HG03354 (cell line): ENCODE results near the gene STARD10.

Experiments used
- ATAC-seq: cut with Tn5 transposase; IDR thresholded peaks from one replicate; pipeline ENCODE4 v1.9.1; 2021; ENCODE audit warnings: mild to moderate bottlenecking; ENCODE audit not compliant: unreplicated experiment, poor library complexity, severe bottlenecking

Gene STARD10

GRCh38 chr11:72751116-72752087, 42.4 kb downstream of the STARD10 start:
- no peak for ATAC-seq

GRCh38 chr11:72750556-72751115, 43.2 kb downstream of the STARD10 start:
- ATAC-seq: no peak

GRCh38 chr11:72750086-72750485, 43.8 kb downstream of the STARD10 start:
- no peak for ATAC-seq

GRCh38 chr11:72747289-72747855, 46.5 kb downstream of the STARD10 start:
- no peak for ATAC-seq

GRCh38 chr11:72746821-72747220, 47.0 kb downstream of the STARD10 start:
- no peak for ATAC-seq

- ATAC-seq: no peak
These were observed 47.8 kb downstream of the STARD10 start for GRCh38 chr11:72745925-72746550.

GRCh38 chr11:72745511-72745910, 48.3 kb downstream of the STARD10 start:
- ATAC-seq: no peak

GRCh38 chr11:72744474-72744873, 49.4 kb downstream of the STARD10 start:
- no peak for ATAC-seq

- peak; percentile 64 for ATAC-seq
These were observed 50.3 kb downstream of the STARD10 start for GRCh38 chr11:72743321-72744221.

- ATAC-seq: no peak
These were observed 51.1 kb downstream of the STARD10 start for GRCh38 chr11:72742513-72743320.

GRCh38 chr11:72741849-72742512, 51.9 kb downstream of the STARD10 start:
- ATAC-seq: no peak

- ATAC-seq: no peak
These were observed 52.4 kb downstream of the STARD10 start for GRCh38 chr11:72741429-72741833.

GRCh38 chr11:72740562-72741428, 53.1 kb downstream of the STARD10 start:
- no peak for ATAC-seq

- ATAC-seq: no peak
These were observed 53.8 kb downstream of the STARD10 start for GRCh38 chr11:72740060-72740424.

- ATAC-seq: no peak
These were observed 54.4 kb downstream of the STARD10 start for GRCh38 chr11:72739240-72740059.
